ENCODE measurements around the gene NOS1. TPM values are rescaled to one million over a fixed set of nuclear protein-coding genes. Genes with fewer than 3 reads are reported as not detected.

Gene NOS1
- total and polyA plus RNA-seq, 2 of the 8 experiments (the other 6 are each of a cell fraction or from before 2014, with no cell fraction given): 1.5 to 2.0 TPM

GRCh38 chr12:117192057-117192456 lies 169.4 kb downstream of the NOS1 start:
- Histone ChIP-seq H3K79me1 (ENCODE audit: low read depth, low read length) (peaks cover 8% of the 10 kb centered on the region), H2BK120ac (replicated peaks; ENCODE audit: low read depth, low read length) (no peak overlapping the region), H3K4me3 (ENCODE audit: extremely low read depth in 1 of 4, insufficient read depth in 2 of 4, low read depth in 3 of 4, low read length in 4 of 4) (no peak overlapping the region), H2BK12ac (ENCODE audit: low read depth, low read length) (no peak overlapping the region), H3K23ac (ENCODE audit: insufficient read length) (no peak overlapping the region), H4K8ac (ENCODE audit: extremely low read depth, insufficient read depth, low read length) (no peak overlapping the region), H3K4me1 (replicated peaks in 1 of 4; ENCODE audit: control insufficient read depth in 3 of 4, insufficient read depth in 4 of 4, low read length in 3 of 4) (peaks cover 2 to 9% (median 4%) of the 10 kb centered on the region in 4 experiments; a peak in 5 of 7 replicates), H3K4me2 (ENCODE audit: insufficient read depth in 1 of 2, low read depth in 2 of 2, low read length in 2 of 2) (peak overlapping the region in 1 of 2 experiments; percentile 20; a peak in 1 of 4 replicates), H4K20me1 (replicated peaks in 1 of 2; ENCODE audit: control insufficient read depth in 1 of 2, insufficient read depth in 2 of 2, low read length in 2 of 2) (peaks cover 0 to 10% of the 10 kb centered on the region in 2 experiments), H3K27ac (ENCODE audit: low read depth, low read length) (no peak overlapping the region), H4K5ac (ENCODE audit: insufficient read length, low read depth, low read length) (no peak overlapping the region), H3K4ac (replicated peaks; ENCODE audit: insufficient read length, low read depth, low read length) (no peak overlapping the region), H2AK5ac (ENCODE audit: low read depth, low read length) (peak overlapping the region; percentile 41; the same call in 1 of the 2 replicates), H2BK15ac (ENCODE audit: low read length) (peak overlapping the region; percentile 18; the same call in 1 of the 2 replicates), H2AFZ (ENCODE audit: low read length) (peak overlapping the region; percentile 61), H3K27me3 (replicated peaks in 1 of 4; ENCODE audit: control insufficient read depth in 3 of 4, extremely low read depth in 1 of 4, insufficient read depth in 3 of 4, low read length in 3 of 4) (peaks cover 0 to 2% (median 0%) of the 10 kb centered on the region in 4 experiments; a peak in 1 of 7 replicates), H3K18ac (ENCODE audit: extremely low read depth, low read length) (no peak overlapping the region), H3K23me2 (ENCODE audit: low read depth, low read length) (peaks cover 13% of the 10 kb centered on the region; the same call in 1 of the 2 replicates), H3K79me2 (ENCODE audit: control insufficient read depth in 1 of 2, insufficient read depth in 2 of 2, low read length in 2 of 2) (peaks cover 7 to 26% of the 10 kb centered on the region in 2 experiments; a peak in 3 of 4 replicates), H3K56ac (replicated peaks; ENCODE audit: insufficient read length, low read depth, low read length) (no peak overlapping the region), H2BK5ac (ENCODE audit: low read depth, low read length) (peak overlapping the region; percentile 32; the same call in 1 of the 2 replicates), H3K36me3 (ENCODE audit: control insufficient read depth in 2 of 4, insufficient read depth in 4 of 4, low read length in 3 of 4) (peaks cover 0 to 6% (median 2%) of the 10 kb centered on the region in 4 experiments; a peak in 2 of 8 replicates), H3K9me3 (ENCODE audit: insufficient read depth in 2 of 2, low read depth in 1 of 2, low read length in 1 of 2) (no peaks in the 10 kb centered on the region), H4K91ac (replicated peaks; ENCODE audit: insufficient read length, low read length) (no peak overlapping the region), H3K9ac (replicated peaks in 1 of 4; ENCODE audit: extremely low read depth in 1 of 4, low read depth in 3 of 4, low read length in 3 of 4) (no peak overlapping the region), H2BK20ac (ENCODE audit: low read length) (no peak overlapping the region), H3K14ac (ENCODE audit: insufficient read length) (no peak overlapping the region)
- TF ChIP-seq BCL11A (IDR thresholded peaks at IDR 0.05; ENCODE audit: low read depth in 2 of 2, low read length in 2 of 2) (no peak), CBX8 (IDR thresholded peaks at IDR 0.05; ENCODE audit: borderline replicate concordance, low read depth, low read length) (no peak), RBBP5 (IDR thresholded peaks at IDR 0.05; ENCODE audit: borderline replicate concordance, low read depth, low read length) (no peak), SUZ12 (IDR thresholded peaks at IDR 0.05; ENCODE audit: low read length) (no peak), POU5F1 (IDR thresholded peaks at IDR 0.05; ENCODE audit: low read depth, low read length) (no peak), ATF3 (IDR thresholded peaks at IDR 0.05; ENCODE audit: insufficient read depth, low read depth, low read length) (no peak), CEBPB (IDR thresholded peaks at IDR 0.05; ENCODE audit: low read depth, low read length) (no peak)
- WGBS, 2 experiments (ENCODE audit: extremely low coverage in 1 of 2, insufficient coverage in 1 of 2, insufficient read length in 1 of 2, insufficient replicate concordance in 2 of 2, low coverage in 1 of 2, low lambda C conversion rate in 2 of 2, missing lambda C conversion rate in 1 of 2): 65% methylated on average over 2 of the region's 2 CpGs; no CpG with 5 or more reads in 1 of the 2 experiments
- DNase-seq (ENCODE audit: low read depth in 1 of 2, low spot score in 2 of 2) (no peak), FAIRE-seq (peak; percentile 13)
- POLR2A ChIA-PET (ENCODE audit: partially characterized antibody): interaction anchor here (0.7 to 1.8 kb wide), 2 partner anchors 9 to 192 kb away, joined by 3 to 7 read pairs; no protein-coding TSS in a partner anchor
- CTCF ChIA-PET (ENCODE audit: partially characterized antibody): interaction anchor here (1.0 to 1.2 kb wide), 3 partner anchors 21 to 38 kb away, joined by 3 to 6 read pairs (median 3); no protein-coding TSS in a partner anchor

Measured in H1 (cell line).